Thymus (tissue), 14 donors: ENCODE data around the gene RETREG1. TPM values are rescaled to one million over a fixed set of nuclear protein-coding genes. Genes with fewer than 3 reads are reported as not detected.

Experiments used
- DNase-seq, 9 donors: peaks; one replicate each; pipeline ENCODE4 v3.0.0-alpha.2; 2013; ENCODE audit warnings: low spot score in 9 of 9, low read depth in 6 of 9, missing footprints in 1 of 9
- H3K27ac ChIP-seq, 2 donors: one replicate each; pipeline ENCODE4 v1.5.1; 2013; ENCODE audit warnings: control low read depth in 1 of 2, low read depth in 1 of 2, low read length in 1 of 2, mild to moderate bottlenecking in 1 of 2, moderate library complexity in 1 of 2
- H3K27me3 ChIP-seq, 2 donors: one replicate each; pipeline ENCODE4 v1.5.1; 2013; ENCODE audit warnings: low read length in 1 of 2; ENCODE audit not compliant: control insufficient read depth in 2 of 2, insufficient read depth in 1 of 2
- H3K36me3 ChIP-seq, 2 donors: one replicate each; pipeline ENCODE4 v1.5.1; 2013; ENCODE audit warnings: low read length in 1 of 2, mild to moderate bottlenecking in 1 of 2, moderate library complexity in 1 of 2; ENCODE audit not compliant: control insufficient read depth in 2 of 2, insufficient read depth in 2 of 2
- H3K4me1 ChIP-seq, 2 donors: one replicate each; pipeline ENCODE4 v1.5.1; 2013; ENCODE audit warnings: low read length in 2 of 2; ENCODE audit not compliant: control insufficient read depth in 2 of 2, insufficient read depth in 2 of 2
- H3K4me3 ChIP-seq, 2 donors: one replicate each; pipeline ENCODE4 v1.5.1; 2013; ENCODE audit warnings: low read length in 2 of 2, control low read depth in 1 of 2, mild to moderate bottlenecking in 1 of 2
- H3K9me3 ChIP-seq, 2 donors: one replicate each; pipeline ENCODE4 v1.5.1; 2013; ENCODE audit warnings: low read length in 1 of 2, mild to moderate bottlenecking in 1 of 2; ENCODE audit not compliant: control insufficient read depth in 2 of 2, insufficient read depth in 1 of 2
- WGBS: extraction: QIAGEN DNeasy Blood & Tissue Kit; methylation state at CpG from one replicate; pipeline ENCODE4 v1.1.7; 2013; 5-methylcytosine and 5-hydroxymethylcytosine counted together
- long read RNA-seq, 10 donors: transcript quantifications; one replicate each; lab custom pipeline, GENCODE V29; 2026
- polyA plus RNA-seq: library from polyadenylated mRNA; stranded (reverse); fragments of 200-250 nt; gene quantifications from one replicate; pipeline ENCODE4 v1.2.3, GENCODE V29; 2013
- total RNA-seq: library from RNA; stranded (reverse); fragments of 120-200 nt; gene quantifications from one replicate; pipeline ENCODE4 v1.2.4, GENCODE V29; 2013
- donor health status: healthy.

The RETREG1 gene
- total RNA-seq (37.7 TPM), polyA plus RNA-seq (34.1 TPM)
- long read RNA-seq, donor 1, partial matches to known transcripts, result 0 of 2 reads
- long read RNA-seq, donor 1, other reads (novel, unspliced or antisense), result 0 of 2 reads
- long read RNA-seq, donor 2, result 0 reads
- long read RNA-seq, donor 3, transcript RETREG1-201 (9 exons, 3,268 nt), result major isoform, 20 of 34 reads
- long read RNA-seq, donor 3, partial matches to known transcripts, result 13 of 34 reads
- long read RNA-seq, donor 3, other reads (novel, unspliced or antisense), result 0 of 34 reads
- long read RNA-seq, donor 4, partial matches to known transcripts, result 0 of 4 reads
- long read RNA-seq, donor 4, other reads (novel, unspliced or antisense), result 0 of 4 reads
- long read RNA-seq, donor 5, transcript RETREG1-201 (9 exons, 3,268 nt), result major isoform, 28 of 29 reads
- long read RNA-seq, donor 5, partial matches to known transcripts, result 0 of 29 reads
- long read RNA-seq, donor 5, other reads (novel, unspliced or antisense), result 0 of 29 reads
- long read RNA-seq, donor 6, transcript RETREG1-201 (9 exons, 3,268 nt), result major isoform, 10 of 10 reads
- long read RNA-seq, donor 6, partial matches to known transcripts, result 0 of 10 reads
- long read RNA-seq, donor 6, other reads (novel, unspliced or antisense), result 0 of 10 reads
- long read RNA-seq, donor 7, transcript RETREG1-201 (9 exons, 3,268 nt), result major isoform, 19 of 29 reads
- long read RNA-seq, donor 7, partial matches to known transcripts, result 8 of 29 reads
- long read RNA-seq, donor 7, other reads (novel, unspliced or antisense), result 0 of 29 reads
- long read RNA-seq, donor 8, transcript RETREG1-201 (9 exons, 3,268 nt), result major isoform, 6 of 7 reads
- long read RNA-seq, donor 8, partial matches to known transcripts, result 0 of 7 reads
- long read RNA-seq, donor 8, other reads (novel, unspliced or antisense), result 0 of 7 reads
- long read RNA-seq, donor 9, transcript RETREG1-201 (9 exons, 3,268 nt), result major isoform, 10 of 10 reads
- long read RNA-seq, donor 9, partial matches to known transcripts, result 0 of 10 reads
- long read RNA-seq, donor 9, other reads (novel, unspliced or antisense), result 0 of 10 reads
- long read RNA-seq, donor 10, transcript RETREG1-201 (9 exons, 3,268 nt), result major isoform, 11 of 14 reads
- long read RNA-seq, donor 10, partial matches to known transcripts, result 0 of 14 reads
- long read RNA-seq, donor 10, other reads (novel, unspliced or antisense), result 0 of 14 reads

- peak in 6 of 9 donors; percentile 72 to 89 (median 80) for DNase-seq
Observed at GRCh38 chr5:16616536-16617273, at the start of gene RETREG1. Gene RETREG1, minus strand, starts transcription at chr5:16616997. Its CDS starts 26 bp downstream, at chr5:16616971.

GRCh38 chr5:16666130-16666882 lies 49.5 kb upstream of the RETREG1 start:
- Histone ChIP-seq H3K27ac (peak overlapping the region in 1 of 2 donors; percentile 55), H3K4me1 (peaks cover 10 to 19% of the 10 kb centered on the region in 2 donors), H3K36me3 (no peaks in the 10 kb centered on the region), H3K9me3 (no peaks in the 10 kb centered on the region), H3K27me3 (no peaks in the 10 kb centered on the region), H3K4me3 (no peak overlapping the region)
- WGBS, result 93% methylated on average over 19 of the region's 19 CpGs
- DNase-seq, result no peak

More at GRCh38 chr5:16616536-16617273, at the start of gene RETREG1:
- H3K36me3 ChIP-seq, result no peaks in the 10 kb centered on the region
- WGBS, result 1% methylated on average over 86 of the region's 86 CpGs
- H3K9me3 ChIP-seq, result no peaks in the 10 kb centered on the region
- peaks cover 23 to 28% of the 10 kb centered on the region in 2 donors for H3K4me1 ChIP-seq
- peak within 1 kb of the TSS; percentile 58 to 92 for H3K4me3 ChIP-seq
- H3K27ac ChIP-seq, result peak within 1 kb of the TSS; percentile 92 to 94
- peaks cover 0 to 5% of the 10 kb centered on the region in 2 donors for H3K27me3 ChIP-seq

- Histone ChIP-seq H3K4me3 (no peak overlapping the region), H3K36me3 (no peaks in the 10 kb centered on the region), H3K27me3 (no peaks in the 10 kb centered on the region), H3K4me1 (peaks cover 9 to 19% of the 10 kb centered on the region in 2 donors), H3K9me3 (no peaks in the 10 kb centered on the region), H3K27ac (peak overlapping the region in 1 of 2 donors; percentile 55)
- 50% methylated on average over 3 of the region's 3 CpGs for WGBS
- no peak for DNase-seq
Observed at GRCh38 chr5:16665601-16666000, 48.8 kb upstream of the RETREG1 start.

- Histone ChIP-seq H3K36me3 (no peaks in the 10 kb centered on the region), H3K9me3 (no peaks in the 10 kb centered on the region), H3K27me3 (no peaks in the 10 kb centered on the region), H3K27ac (peak overlapping the region in 1 of 2 donors; percentile 26), H3K4me1 (peaks cover 9 to 19% of the 10 kb centered on the region in 2 donors), H3K4me3 (no peak overlapping the region)
- DNase-seq, result no peak
- 97% methylated on average over 5 of the region's 5 CpGs for WGBS
Observed at GRCh38 chr5:16664368-16664767, 47.6 kb upstream of the RETREG1 start.

- Histone ChIP-seq H3K27me3 (no peaks in the 10 kb centered on the region), H3K9me3 (no peaks in the 10 kb centered on the region), H3K27ac (peak overlapping the region in 1 of 2 donors; percentile 32), H3K4me1 (peaks cover 9 to 19% of the 10 kb centered on the region in 2 donors), H3K36me3 (no peaks in the 10 kb centered on the region), H3K4me3 (no peak overlapping the region)
- no peak for DNase-seq
- 36% methylated on average over 4 of the region's 4 CpGs for WGBS
Observed at GRCh38 chr5:16663840-16664239, 47.0 kb upstream of the RETREG1 start.

GRCh38 chr5:16661713-16662112 lies 44.9 kb upstream of the RETREG1 start:
- no peak overlapping the region for H3K4me3 ChIP-seq
- no peaks in the 10 kb centered on the region for H3K36me3 ChIP-seq
- H3K4me1 ChIP-seq, result peaks cover 9 to 14% of the 10 kb centered on the region in 2 donors
- DNase-seq, result no peak
- H3K27me3 ChIP-seq, result no peaks in the 10 kb centered on the region
- WGBS, result over 99% methylated on average over 2 of the region's 2 CpGs
- H3K27ac ChIP-seq, result no peak overlapping the region
- H3K9me3 ChIP-seq, result no peaks in the 10 kb centered on the region

DNA sequence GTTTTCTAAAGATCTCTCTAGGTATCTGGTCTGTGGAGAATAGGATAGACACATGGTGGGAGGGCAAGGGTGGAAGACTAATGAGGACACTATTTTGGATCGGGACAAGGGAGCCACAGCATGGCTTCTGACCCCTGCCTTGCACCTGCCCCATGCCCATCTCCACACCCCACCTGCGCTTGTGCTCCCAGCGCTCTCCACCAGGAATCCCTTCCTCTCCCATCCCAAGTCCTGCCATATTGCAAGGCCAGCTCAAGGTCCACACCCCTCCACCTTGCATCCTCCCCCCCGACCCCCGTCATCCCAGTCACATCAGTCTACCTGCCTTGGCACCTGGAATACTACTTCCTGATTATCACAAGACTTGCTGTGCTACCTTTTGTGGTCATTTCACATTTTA lies 44.2 kb upstream of the RETREG1 start:
- Histone ChIP-seq H3K9me3 (no peaks in the 10 kb centered on the region), H3K36me3 (no peaks in the 10 kb centered on the region), H3K4me1 (peaks cover 8 to 9% of the 10 kb centered on the region in 2 donors), H3K4me3 (no peak overlapping the region), H3K27ac (no peak overlapping the region), H3K27me3 (no peaks in the 10 kb centered on the region)
- DNase-seq, result no peak
- WGBS, result 97% methylated on average over 5 of the region's 5 CpGs

DNA sequence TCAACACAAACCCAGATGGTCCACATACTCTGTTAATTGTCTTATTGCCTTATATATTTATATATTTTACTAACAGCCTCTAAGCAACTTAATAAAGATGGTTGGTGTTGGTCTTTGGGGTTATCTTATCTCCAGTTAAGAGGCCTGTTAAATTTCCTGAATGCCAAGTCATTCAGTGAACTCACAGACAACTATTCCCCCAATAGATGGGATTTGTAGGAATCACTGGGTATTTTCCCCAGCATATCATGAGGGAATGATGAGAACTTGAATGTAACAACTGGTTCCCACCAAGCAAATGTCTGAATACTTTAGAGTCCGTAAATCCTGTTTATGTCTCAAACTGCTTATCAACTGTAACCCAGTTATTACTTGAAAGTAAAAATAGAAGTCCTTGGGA lies 42.7 kb upstream of the RETREG1 start:
- no peak for DNase-seq
- Histone ChIP-seq H3K4me1 (peaks cover 3 to 9% of the 10 kb centered on the region in 2 donors), H3K27me3 (no peaks in the 10 kb centered on the region), H3K27ac (no peak overlapping the region), H3K9me3 (no peaks in the 10 kb centered on the region), H3K4me3 (no peak overlapping the region), H3K36me3 (no peaks in the 10 kb centered on the region)
- WGBS, result 93% methylated on average over 1 of the region's 1 CpG
